Activated naive CD8-positive, alpha-beta T cell (primary cell): ENCODE data around the gene OSBP2.
"Not testable (repeated sequence)": the region's sequence is repeated elsewhere in the genome, so short reads cannot be mapped to it uniquely, and the experiment has no call there.

Experiments used
- H3K27ac Mint-ChIP-seq: one replicate; pipeline ENCODE4 v1.8.0; 2021; ENCODE audit warnings: mixed read lengths
- H3K27me3 Mint-ChIP-seq: one replicate; pipeline ENCODE4 v1.8.0; 2021; ENCODE audit warnings: mixed read lengths
- H3K36me3 Mint-ChIP-seq: one replicate; pipeline ENCODE4 v1.8.0; 2021; ENCODE audit warnings: mixed read lengths
- H3K4me1 Mint-ChIP-seq: one replicate; pipeline ENCODE4 v1.8.0; 2021; ENCODE audit warnings: low read depth, mixed read lengths
- H3K4me3 Mint-ChIP-seq: one replicate; pipeline ENCODE4 v1.8.0; 2021; ENCODE audit warnings: mild to moderate bottlenecking, mixed read lengths
- H3K9me3 Mint-ChIP-seq: one replicate; pipeline ENCODE4 v1.8.0; 2021; ENCODE audit warnings: low read depth, mixed read lengths

Gene OSBP2

DNA sequence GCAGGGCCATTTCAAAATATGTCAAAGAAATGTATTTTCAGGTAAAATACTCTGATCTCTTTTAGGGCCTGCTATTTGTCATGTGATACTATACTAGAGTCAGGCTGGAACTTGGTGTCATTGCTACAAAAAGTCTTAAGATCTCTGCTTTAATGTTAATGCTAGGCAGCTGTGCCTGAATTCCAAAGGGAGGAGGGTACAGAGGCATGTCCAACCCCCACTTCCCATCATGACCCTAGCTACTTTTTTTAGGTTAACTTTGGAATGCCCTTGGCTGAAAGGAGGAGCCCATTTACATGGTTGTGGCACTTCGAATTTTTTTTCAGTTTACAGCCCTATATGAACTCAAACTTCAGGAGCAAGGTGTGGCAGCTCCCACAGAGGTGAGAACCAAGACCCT lies 58.1 kb downstream of the OSBP2 start:
- H3K4me1 Mint-ChIP-seq, result no peaks in the 10 kb centered on the region
- no peak overlapping the region for H3K4me3 Mint-ChIP-seq
- H3K27me3 Mint-ChIP-seq, result no peaks in the 10 kb centered on the region
- peaks cover 3% of the 10 kb centered on the region for H3K9me3 Mint-ChIP-seq
- no peak overlapping the region for H3K27ac Mint-ChIP-seq
- peaks cover 5% of the 10 kb centered on the region for H3K36me3 Mint-ChIP-seq

DNA sequence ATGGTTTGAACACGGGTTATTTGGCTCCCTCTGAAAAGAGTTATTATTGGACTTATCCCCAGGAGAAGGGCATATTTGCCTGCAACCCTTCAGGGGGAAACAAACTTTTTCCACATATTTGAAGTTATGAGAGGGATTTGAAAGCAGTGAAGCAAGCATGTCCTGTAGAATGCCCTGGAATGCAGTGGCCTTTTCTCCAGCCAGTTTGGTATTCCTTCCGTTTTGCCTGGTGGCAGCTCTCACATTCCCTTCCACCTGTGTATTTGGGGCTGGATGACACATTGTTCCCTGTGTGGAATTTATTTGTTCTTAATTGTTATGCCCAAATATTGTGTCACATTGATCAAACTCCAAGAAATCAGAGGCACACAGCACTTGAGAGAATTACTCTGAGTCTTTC lies 59.0 kb downstream of the OSBP2 start:
- H3K4me3 Mint-ChIP-seq, result no peak overlapping the region
- H3K27ac Mint-ChIP-seq, result no peak overlapping the region
- no peaks in the 10 kb centered on the region for H3K27me3 Mint-ChIP-seq
- H3K4me1 Mint-ChIP-seq, result no peaks in the 10 kb centered on the region
- peaks cover 6% of the 10 kb centered on the region for H3K36me3 Mint-ChIP-seq
- H3K9me3 Mint-ChIP-seq, result peaks cover 3% of the 10 kb centered on the region

DNA sequence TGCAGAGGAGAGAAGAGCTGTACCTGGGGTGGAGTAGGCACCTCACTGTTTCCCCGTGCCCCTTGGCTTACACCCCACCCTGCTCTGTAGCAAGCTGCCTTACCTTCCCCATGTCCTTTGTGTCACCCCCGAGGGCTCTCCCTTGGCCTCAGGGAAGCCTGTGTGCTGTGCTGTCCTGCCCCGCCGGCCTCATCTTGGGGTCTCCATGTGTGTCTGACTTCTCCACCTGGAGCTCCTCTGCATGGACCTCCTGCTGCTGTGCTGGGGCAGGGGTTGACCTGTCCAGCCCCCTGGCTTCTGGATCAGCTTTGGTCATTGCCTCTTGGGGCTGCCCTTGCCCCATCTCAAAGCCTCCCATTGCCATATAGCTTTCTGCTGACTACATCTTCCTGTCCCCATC lies 59.8 kb downstream of the OSBP2 start:
- Mint-ChIP-seq H3K4me1 (no peaks in the 10 kb centered on the region), H3K36me3 (peaks cover 6% of the 10 kb centered on the region), H3K4me3 (no peak overlapping the region), H3K9me3 (peaks cover 3% of the 10 kb centered on the region), H3K27ac (no peak overlapping the region), H3K27me3 (no peaks in the 10 kb centered on the region)

DNA sequence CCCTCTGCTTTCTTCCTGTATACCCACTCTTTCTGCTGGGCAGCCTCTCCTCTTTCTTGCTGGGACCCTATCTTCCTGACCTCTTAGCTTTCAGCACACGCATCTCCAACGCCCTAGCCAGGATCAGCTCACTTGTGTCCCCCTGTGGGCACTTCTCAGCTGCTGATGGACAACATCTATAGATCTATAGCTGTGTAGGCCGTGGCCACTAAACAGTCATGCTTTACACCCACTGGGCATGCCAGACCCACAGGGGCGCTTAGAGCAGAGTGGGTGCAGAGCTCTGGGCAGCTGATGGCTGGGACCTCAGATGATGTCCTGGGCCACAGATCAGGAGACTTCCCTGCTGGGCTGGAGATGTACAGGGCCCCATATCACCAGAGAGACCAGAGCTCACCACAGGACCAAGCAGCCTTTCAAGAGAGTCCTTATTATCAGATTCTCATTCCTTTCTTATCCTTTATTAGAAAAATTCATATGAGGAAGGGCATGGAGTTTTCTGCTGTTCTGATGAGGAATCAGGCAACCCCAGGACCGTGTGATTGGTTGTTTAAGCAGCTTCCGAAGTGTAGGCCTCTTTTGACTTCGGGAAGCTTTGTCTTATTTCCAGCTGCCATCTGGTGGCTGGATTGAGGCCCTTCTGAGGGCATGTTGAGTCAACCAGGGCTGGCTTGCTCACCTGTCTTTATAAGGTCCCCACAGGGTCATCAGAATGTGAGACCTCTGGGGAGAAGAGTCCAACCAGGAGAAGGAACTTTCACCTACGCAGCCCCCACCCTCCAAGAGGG lies 60.5 kb downstream of the OSBP2 start:
- no peaks in the 10 kb centered on the region for H3K27me3 Mint-ChIP-seq
- no peak overlapping the region for H3K4me3 Mint-ChIP-seq
- no peak overlapping the region for H3K27ac Mint-ChIP-seq
- H3K9me3 Mint-ChIP-seq, result peaks cover 3% of the 10 kb centered on the region
- H3K36me3 Mint-ChIP-seq, result peaks cover 6% of the 10 kb centered on the region
- no peaks in the 10 kb centered on the region for H3K4me1 Mint-ChIP-seq

DNA sequence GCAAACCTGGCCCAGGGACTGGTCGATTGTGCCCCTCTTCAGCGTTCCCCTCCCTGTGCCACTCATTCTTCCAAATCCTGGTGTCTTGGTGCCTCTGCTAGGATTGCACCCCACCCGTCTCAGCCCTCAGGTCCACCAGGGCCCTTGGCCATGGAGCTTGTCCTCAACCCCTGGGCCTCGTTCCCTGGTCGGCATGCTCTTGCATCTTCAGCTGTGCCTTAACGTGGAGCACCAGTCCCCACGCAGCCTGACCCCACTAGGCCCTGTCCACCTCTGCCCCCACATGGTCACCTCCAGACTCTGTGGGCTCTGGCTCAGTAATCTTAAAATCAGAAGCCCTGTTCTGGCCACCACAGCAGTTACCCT lies 61.1 kb downstream of the OSBP2 start:
- no peaks in the 10 kb centered on the region for H3K4me1 Mint-ChIP-seq
- no peak overlapping the region for H3K4me3 Mint-ChIP-seq
- no peaks in the 10 kb centered on the region for H3K27me3 Mint-ChIP-seq
- peaks cover 3% of the 10 kb centered on the region for H3K9me3 Mint-ChIP-seq
- peaks cover 6% of the 10 kb centered on the region for H3K36me3 Mint-ChIP-seq
- no peak overlapping the region for H3K27ac Mint-ChIP-seq

DNA sequence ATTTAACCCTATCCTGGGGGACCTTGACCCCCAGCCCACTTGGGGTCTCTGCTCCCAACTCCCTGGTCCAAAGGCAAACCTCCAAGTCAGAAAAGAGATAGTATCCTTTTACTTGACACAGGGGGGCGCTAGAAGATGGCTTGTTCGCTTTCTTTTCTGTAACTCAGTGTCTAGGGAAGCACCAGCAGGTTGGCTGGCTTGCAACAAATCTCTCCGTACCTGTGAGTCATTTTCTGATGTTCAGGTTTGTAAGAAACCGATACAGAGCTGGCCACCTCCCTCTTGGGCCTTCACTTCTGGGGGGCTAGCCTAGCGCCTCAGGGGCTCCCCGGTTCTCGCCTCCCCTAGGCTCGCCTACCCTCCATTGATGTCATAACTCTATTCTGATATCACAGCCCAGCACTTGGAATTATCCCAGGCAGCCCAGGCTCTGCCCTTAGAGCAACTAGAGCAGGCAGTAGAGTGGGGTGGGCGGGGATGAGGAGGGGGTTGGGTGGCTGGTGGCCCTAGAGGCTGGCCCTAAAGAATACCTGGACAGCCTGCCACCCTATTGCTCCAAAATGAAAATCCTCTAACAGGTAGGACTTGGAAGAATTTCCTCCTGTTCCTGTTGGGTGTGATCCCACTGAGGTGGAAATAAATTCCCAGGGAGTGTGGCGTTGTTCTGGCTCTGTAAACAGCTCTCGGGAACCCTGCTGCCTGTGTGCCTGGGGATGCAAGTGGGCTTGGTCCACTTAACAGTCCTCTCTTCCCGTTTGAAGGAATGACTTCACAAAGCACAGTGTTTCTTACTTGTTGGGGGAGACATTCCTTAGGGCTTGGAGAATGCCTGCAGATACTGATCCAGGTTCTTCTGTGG lies 69.4 kb downstream of the OSBP2 start:
- no peaks in the 10 kb centered on the region for H3K9me3 Mint-ChIP-seq

DNA sequence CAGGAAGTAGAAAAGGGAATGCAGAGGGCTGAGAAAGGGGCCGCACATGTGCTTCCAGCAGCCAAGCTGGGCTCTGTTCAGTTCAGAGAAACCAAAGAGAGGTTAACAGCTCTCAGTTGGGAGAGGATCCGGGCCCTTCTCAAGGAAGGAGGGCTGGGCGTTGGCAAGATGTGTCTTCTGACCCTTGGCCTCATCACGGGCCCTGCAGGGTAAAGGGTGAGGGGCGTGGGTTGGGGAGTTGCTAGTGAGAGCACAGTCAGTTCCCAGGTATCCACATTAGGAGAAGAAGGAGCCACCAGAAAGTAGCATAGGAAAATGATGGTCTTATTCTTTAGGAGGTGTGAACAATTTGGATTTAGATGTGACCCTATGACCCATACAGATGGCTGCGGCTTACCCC lies 73.0 kb downstream of the OSBP2 start:
- H3K9me3 Mint-ChIP-seq, result no peaks in the 10 kb centered on the region
- H3K4me1 Mint-ChIP-seq, result no peaks in the 10 kb centered on the region
- no peaks in the 10 kb centered on the region for H3K36me3 Mint-ChIP-seq
- H3K27ac Mint-ChIP-seq, result no peak overlapping the region
- H3K27me3 Mint-ChIP-seq, result no peaks in the 10 kb centered on the region
- no peak overlapping the region for H3K4me3 Mint-ChIP-seq

More for the DNA sequence above, 69.4 kb downstream of the OSBP2 start:
- Mint-ChIP-seq H3K36me3 (no peaks in the 10 kb centered on the region), H3K4me3 (no peak overlapping the region), H3K27ac (no peak overlapping the region), H3K27me3 (no peaks in the 10 kb centered on the region), H3K4me1 (no peaks in the 10 kb centered on the region)

DNA sequence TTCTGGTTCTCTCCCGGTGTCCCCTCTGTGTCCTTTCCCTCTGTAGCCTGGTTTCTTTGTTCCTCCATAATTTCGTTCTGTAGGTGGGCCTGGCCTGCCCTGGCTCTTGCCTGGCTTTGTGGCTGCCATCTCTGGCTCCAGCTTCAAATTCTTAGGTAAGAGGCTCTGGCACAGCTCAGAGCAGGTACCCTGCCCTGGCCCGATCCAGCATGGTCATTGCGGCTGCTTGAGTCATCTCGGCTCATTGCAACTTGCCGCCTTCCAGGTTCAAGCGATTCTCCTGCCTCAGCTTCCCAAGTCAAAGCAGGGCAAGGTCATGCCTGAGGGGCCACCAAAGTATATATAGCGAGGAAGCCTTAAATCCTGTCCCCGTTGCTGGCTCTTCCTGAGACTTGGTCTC lies 76.0 kb downstream of the OSBP2 start:
- no peak overlapping the region for H3K27ac Mint-ChIP-seq
- H3K4me1 Mint-ChIP-seq, result no peaks in the 10 kb centered on the region
- H3K36me3 Mint-ChIP-seq, result no peaks in the 10 kb centered on the region
- no peaks in the 10 kb centered on the region for H3K9me3 Mint-ChIP-seq
- H3K4me3 Mint-ChIP-seq, result no peak overlapping the region
- no peaks in the 10 kb centered on the region for H3K27me3 Mint-ChIP-seq

DNA sequence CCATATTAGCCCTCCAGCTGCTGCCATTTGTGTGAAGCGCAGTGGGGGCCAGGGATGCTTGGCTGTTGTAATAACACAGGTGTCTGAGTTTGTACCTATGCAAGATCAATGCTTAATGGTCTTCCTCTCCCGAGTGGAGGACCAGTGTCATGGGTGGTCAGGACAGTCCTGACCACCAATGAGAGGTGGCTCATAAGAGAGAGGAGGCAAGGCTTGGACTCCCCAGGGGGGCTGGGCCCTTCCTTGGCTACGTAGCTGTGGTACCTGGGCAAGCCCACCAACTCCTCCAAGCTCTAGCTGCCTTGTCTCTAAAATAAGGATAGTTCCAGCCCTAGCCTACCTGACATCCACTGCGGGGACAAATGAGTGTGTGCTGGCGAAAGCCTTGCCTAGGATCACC lies 79.2 kb downstream of the OSBP2 start:
- H3K27me3 Mint-ChIP-seq, result no peaks in the 10 kb centered on the region
- no peak overlapping the region for H3K27ac Mint-ChIP-seq
- no peaks in the 10 kb centered on the region for H3K9me3 Mint-ChIP-seq
- H3K36me3 Mint-ChIP-seq, result no peaks in the 10 kb centered on the region
- H3K4me1 Mint-ChIP-seq, result no peaks in the 10 kb centered on the region
- H3K4me3 Mint-ChIP-seq, result no peak overlapping the region

DNA sequence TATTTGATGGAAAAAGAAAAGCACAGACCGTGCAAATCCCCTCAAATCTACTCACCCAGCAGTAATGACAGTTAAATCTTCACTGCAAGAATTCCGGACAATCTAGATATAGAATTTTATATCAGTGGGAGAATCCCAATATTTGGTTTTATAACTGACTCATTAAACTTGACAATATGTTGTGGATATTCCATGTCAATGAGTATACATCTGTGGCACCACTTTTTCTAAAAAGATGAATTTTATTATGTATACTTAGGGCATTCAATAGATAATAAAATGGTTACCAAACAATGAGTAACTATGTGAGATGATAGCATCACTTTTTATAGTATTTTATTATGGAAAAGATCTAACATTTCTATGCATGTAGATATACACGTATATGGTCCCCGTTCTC lies 79.9 kb downstream of the OSBP2 start:
- no peaks in the 10 kb centered on the region for H3K36me3 Mint-ChIP-seq
- no peak overlapping the region for H3K27ac Mint-ChIP-seq
- no peaks in the 10 kb centered on the region for H3K9me3 Mint-ChIP-seq
- H3K27me3 Mint-ChIP-seq, result no peaks in the 10 kb centered on the region
- no peaks in the 10 kb centered on the region for H3K4me1 Mint-ChIP-seq
- no peak overlapping the region for H3K4me3 Mint-ChIP-seq

DNA sequence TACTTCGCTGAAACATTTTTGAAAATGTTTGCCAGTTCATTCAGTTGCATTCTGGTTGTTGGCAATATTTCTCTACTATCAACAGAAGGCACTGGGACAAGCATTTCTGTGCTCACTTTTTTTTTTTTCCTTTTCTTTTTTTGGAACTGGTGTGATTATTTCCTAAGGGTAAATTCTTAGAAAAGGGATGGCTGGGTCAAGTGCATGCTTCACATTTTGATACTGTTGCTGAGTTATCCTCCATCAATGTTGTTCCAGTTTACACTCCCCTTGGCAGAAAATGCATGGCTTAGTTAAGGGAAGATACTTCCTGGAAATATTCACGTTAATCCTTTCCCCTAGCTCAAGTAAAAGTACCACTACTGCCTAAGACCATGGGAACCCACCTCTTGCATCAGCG lies 81.8 kb downstream of the OSBP2 start:
- no peaks in the 10 kb centered on the region for H3K9me3 Mint-ChIP-seq
- no peaks in the 10 kb centered on the region for H3K27me3 Mint-ChIP-seq
- H3K36me3 Mint-ChIP-seq, result no peaks in the 10 kb centered on the region
- H3K27ac Mint-ChIP-seq, result no peak overlapping the region
- no peak overlapping the region for H3K4me3 Mint-ChIP-seq
- H3K4me1 Mint-ChIP-seq, result peaks cover 5% of the 10 kb centered on the region

DNA sequence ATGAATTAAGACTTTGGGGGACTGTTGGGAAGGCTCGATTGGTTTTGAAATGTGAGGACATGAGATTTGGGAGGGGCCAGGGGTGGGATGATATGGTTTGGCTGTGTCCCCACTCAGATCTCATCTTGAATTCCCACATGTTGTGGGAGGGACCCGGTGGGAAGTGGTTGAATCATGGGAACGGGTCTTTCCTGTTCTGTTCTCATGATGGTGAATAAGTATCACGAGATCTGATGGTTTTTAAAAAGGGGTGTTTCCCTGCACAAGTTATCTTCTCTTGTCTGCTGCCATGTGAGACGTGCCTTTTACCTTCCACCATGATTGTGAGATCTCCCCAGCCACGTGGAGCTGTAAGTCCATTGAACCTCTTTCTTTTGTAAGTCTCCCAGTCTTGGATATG lies 82.5 kb downstream of the OSBP2 start:
- H3K4me3 Mint-ChIP-seq, H3K27ac Mint-ChIP-seq, H3K9me3 Mint-ChIP-seq, H3K4me1 Mint-ChIP-seq, H3K27me3 Mint-ChIP-seq, H3K36me3 Mint-ChIP-seq: not testable (repeated sequence)

DNA sequence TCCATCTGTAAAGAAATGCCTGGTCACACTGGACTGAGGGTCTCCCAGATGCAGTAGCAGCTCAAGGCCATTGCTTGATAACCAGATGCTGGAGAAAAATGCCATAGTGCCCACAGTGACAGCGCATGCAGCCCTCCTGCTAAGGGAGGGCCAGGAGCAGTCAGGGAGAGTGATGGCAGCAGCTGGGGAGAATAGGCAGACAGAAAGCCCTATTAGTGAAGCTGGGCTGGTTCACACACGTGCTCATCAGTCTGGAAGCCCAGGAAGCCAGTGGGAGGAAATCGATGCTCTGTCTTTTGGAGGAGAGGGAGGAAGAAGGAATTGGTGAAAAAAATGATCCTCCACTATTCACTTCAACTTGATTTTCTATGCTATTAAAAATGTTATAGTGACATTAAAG lies 82.9 kb downstream of the OSBP2 start:
- Mint-ChIP-seq H3K27me3 (no peaks in the 10 kb centered on the region), H3K9me3 (no peaks in the 10 kb centered on the region), H3K36me3 (no peaks in the 10 kb centered on the region), H3K4me3 (no peak overlapping the region), H3K4me1 (peaks cover 5% of the 10 kb centered on the region), H3K27ac (no peak overlapping the region)

DNA sequence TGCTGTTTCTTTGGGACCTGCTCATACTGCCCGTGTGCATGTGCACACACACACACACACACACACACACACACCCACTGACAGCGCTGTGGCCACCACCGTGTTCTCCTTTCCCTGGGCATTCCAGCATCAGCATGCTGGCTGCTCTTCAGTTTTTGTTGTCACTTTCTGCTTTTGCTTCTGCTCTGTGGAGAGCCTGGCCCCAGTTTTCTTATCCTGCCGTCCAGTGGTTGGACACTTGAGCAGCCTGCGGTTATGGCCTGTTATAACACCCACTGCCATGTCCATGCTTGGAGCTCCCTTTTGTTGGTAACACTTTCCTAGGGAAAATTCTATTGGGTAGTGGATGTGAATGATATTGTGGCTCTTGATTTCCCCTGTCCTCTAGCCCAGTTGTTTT lies 83.6 kb downstream of the OSBP2 start:
- H3K9me3 Mint-ChIP-seq, result no peaks in the 10 kb centered on the region
- H3K27ac Mint-ChIP-seq, result no peak overlapping the region
- H3K4me1 Mint-ChIP-seq, result peaks cover 5% of the 10 kb centered on the region
- H3K4me3 Mint-ChIP-seq, result no peak overlapping the region
- H3K36me3 Mint-ChIP-seq, result no peaks in the 10 kb centered on the region
- H3K27me3 Mint-ChIP-seq, result no peaks in the 10 kb centered on the region

DNA sequence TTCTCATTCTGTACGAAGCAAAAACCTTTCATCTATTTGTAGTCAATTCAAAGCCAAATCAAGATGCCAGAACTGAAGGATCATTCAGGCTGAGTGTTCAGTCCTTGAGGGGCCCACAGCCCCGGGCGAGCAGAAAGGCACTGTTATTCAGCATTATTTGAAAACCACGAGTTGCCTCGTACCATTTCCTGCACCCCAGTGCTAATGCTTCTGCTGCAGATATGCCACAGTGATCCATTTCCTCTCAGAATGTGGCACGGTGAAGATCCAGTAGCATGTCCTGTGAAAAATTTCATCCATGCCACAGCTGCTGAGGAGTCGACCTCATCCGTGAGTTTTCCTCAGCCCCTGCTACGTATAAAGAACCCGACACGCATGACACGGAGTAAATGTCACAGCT lies 85.4 kb downstream of the OSBP2 start:
- Mint-ChIP-seq H3K27ac (no peak overlapping the region), H3K36me3 (no peaks in the 10 kb centered on the region), H3K4me3 (no peak overlapping the region), H3K27me3 (no peaks in the 10 kb centered on the region), H3K4me1 (peaks cover 5% of the 10 kb centered on the region), H3K9me3 (no peaks in the 10 kb centered on the region)
